ENCODE measurements around the gene FAM167B.

The FAM167B gene

DNA sequence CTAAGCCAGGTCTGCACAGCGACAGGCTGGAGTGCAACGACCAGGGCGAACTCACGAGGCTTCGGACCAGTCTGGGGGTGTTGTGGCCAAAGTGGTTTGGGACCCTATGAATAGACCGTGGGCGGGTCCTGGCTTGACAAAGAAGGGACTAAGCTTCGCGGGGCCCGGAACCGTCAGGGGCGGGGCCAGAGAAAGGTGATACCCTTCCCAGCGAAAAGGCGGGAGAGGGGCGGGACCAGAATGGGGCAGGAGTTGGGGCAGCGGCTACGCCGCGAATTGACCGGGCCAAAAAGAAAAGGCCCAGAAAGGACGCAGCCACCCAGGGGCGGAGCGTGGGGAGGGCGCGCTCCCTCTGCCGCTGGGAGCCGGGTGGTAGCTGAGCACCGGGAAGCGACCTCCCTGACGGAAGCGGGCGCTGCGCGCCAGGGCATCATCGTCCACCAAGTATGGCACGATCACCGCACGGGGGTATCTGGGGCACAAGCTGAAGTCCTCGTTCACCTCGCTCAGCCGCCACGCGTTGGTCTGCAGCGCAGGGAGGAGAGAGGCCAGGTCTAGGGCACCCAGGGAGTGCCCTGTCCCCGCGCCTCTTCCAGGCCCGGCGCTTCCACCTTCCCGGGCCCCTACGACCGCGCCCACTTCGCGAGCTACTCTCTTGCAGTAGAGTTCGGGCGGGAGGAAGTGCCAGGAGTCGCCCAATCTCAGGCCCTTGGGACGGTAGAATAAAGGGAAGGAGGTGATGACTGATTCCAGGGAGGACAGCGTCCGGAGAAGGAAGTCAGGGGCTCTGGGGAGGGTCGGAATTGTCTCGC, 6.7 kb upstream of the FAM167B start:
- TF ChIP-seq, protein P1, sequence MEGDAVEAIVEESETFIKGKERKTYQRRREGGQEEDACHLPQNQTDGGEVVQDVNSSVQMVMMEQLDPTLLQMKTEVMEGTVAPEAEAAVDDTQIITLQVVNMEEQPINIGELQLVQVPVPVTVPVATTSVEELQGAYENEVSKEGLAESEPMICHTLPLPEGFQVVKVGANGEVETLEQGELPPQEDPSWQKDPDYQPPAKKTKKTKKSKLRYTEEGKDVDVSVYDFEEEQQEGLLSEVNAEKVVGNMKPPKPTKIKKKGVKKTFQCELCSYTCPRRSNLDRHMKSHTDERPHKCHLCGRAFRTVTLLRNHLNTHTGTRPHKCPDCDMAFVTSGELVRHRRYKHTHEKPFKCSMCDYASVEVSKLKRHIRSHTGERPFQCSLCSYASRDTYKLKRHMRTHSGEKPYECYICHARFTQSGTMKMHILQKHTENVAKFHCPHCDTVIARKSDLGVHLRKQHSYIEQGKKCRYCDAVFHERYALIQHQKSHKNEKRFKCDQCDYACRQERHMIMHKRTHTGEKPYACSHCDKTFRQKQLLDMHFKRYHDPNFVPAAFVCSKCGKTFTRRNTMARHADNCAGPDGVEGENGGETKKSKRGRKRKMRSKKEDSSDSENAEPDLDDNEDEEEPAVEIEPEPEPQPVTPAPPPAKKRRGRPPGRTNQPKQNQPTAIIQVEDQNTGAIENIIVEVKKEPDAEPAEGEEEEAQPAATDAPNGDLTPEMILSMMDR (IDR thresholded peaks at IDR 0.05): no peak
- Histone ChIP-seq H3K27ac (peak overlapping the region; percentile 84 to 91), H3K4me3 (peak overlapping the region; percentile 74)
- DNase-seq (ENCODE audit: low spot score): peak; percentile 90

DNA sequence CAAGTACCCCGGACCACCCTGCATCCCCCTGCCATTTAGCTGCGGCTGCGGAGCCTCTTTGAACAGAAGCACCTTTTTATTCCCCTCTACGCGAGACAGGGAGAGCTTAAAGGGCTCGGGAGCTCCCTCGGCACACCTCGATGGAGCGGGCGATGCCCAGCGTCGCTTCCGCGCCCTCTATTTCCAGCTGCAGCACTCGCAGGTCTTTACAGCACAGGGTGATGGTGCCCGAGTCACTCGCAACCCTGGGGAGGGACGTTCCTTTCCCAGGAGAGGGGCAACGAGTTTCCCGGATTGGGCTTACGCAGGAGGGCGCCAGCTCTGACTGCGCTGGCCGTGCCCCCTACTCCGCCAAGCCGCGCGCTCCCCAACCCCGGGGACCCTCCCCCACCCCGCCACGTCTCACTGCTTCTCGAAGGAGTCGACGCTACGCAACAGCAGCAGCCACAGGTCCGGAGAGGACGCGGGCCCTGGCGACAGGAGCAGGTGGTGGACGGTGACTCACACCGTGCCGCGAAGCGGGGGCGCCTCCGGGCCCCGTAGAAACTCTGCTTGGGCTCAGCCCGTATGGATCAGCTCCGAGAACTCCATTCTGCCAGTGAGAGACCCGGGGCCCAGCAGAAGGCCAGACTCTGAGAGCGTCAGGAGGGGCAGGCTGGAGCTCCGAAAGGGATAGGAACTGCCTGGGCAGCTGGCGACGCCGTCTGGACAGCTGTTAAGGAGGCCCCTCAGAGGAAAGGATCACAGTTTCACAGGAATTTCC, 5.8 kb upstream of the FAM167B start:
- peak; percentile 86 for DNase-seq (ENCODE audit: low spot score)
- H3K4me3 ChIP-seq: peak overlapping the region; percentile 74
- TF ChIP-seq, protein P1 (IDR thresholded peaks at IDR 0.05): no peak
- H3K27ac ChIP-seq: peak overlapping the region; percentile 84 to 91

DNA sequence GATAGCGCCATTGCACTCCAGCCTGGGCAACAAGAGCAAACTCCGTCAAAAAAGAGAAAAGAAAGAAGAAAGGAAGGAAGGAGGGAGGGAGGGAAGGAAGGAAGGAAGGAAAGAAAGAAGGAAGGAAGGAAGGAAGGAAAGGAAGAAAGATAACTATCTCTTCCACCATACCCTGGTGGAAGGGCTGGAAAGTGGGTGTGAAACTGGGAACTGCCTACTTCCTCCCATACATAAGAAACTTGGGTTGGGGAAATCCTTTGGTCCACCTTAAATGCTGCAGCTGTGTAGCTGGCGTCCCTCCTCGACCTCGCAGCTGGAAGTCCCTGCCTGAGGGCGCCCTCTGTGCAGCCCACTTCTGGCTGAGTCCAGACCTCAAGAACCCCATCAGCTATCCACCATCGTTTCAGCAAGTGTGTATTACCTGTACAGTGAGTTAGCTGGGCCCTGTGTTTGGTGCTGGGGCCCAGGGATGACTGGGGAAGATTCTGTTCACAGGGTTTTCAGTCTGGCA, 4.6 kb upstream of the FAM167B start:
- peak overlapping the region in 1 of 2 donors; percentile 70 for H3K27ac ChIP-seq
- H3K4me3 ChIP-seq: peak overlapping the region; percentile 51
- TF ChIP-seq, protein P1 (IDR thresholded peaks at IDR 0.05): no peak
- DNase-seq (ENCODE audit: low spot score): no peak

DNA sequence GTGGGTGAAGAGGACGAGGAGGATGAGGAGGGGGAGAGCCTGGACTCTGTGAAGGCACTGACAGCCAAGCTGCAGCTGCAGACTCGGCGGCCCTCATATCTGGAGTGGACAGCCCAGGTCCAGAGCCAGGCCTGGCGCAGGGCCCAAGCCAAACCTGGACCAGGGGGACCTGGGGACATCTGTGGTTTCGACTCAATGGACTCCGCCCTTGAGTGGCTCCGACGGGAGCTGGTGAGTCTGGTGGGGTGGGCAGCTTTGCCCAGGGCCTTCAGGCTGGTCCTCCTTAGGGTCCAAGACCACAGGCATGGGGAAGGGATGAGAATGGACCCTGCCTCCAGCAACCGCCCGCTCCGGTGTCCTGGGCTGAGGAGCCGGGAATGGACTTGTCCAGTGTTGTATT, 430 bp downstream of the FAM167B start:
- TF ChIP-seq, protein P1 (IDR thresholded peaks at IDR 0.05): no peak
- Histone ChIP-seq H3K27ac (peak overlapping the region; percentile 18 to 73), H3K4me3 (no peak overlapping the region)
- no peak for DNase-seq (ENCODE audit: low spot score)

DNA sequence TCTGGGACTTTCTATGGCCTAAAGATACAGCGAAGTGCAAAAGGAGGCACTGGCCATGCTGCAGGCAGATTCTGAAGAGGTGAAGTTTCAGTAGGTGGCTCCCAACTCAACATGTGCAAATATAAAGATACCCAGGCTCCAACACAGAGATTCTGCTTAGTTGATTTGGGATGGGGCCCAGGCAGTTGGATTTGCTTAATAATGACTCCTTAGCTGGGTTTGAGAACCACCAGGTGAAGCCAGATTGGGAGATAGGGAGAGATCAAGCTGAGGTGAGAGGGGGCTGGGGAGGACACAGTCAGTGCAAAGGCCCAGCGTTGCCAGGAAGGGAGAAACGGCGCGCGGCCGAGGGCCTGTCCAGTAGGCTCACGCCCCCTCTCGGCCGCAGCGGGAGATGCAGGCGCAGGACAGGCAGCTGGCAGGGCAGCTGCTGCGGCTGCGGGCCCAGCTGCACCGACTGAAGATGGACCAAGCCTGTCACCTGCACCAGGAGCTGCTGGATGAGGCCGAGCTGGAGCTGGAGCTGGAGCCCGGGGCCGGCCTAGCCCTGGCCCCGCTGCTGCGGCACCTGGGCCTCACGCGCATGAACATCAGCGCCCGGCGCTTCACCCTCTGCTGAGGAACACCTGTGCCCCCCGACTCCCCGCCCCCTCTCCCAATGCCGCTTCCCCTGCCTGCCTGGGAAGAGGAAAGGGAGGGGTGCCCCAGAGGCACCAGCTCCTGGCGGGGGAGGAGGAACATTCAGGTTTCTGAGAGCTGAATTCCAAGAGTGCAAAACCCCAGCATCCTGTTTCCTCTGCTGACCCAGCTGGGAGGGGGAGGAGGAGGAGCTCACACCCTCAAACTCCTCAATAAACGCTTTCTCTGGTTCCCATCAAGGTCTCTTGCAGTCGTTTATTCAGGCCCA, 1.2 kb downstream of the FAM167B start:
- peak overlapping the region; percentile 52 for H3K4me3 ChIP-seq

More for the DNA sequence above, 1.2 kb downstream of the FAM167B start:
- TF ChIP-seq, protein P1 (IDR thresholded peaks at IDR 0.05): peak; percentile 86
- peak; percentile 80 for DNase-seq (ENCODE audit: low spot score)
- peak overlapping the region; percentile 18 to 73 for H3K27ac ChIP-seq
